Sigmoid colon (tissue), 7 donors: ENCODE results near the gene KLHL29. TPM values are rescaled to one million over a fixed set of nuclear protein-coding genes. Genes with fewer than 3 reads are reported as not detected.

Experiments
- DNase-seq: peaks from one replicate; pipeline ENCODE4 v3.0.0-alpha.2; 2019
- H3K27ac ChIP-seq, 4 donors: fragments of 200-600 bp; sonication (generic); one replicate each; pipeline ENCODE4 v1.5.1; 2016 to 2019; ENCODE audit warnings: mild to moderate bottlenecking in 1 of 4
- H3K27me3 ChIP-seq, 3 donors: fragments of 200-600 bp; sonication (generic); one replicate each; pipeline ENCODE4 v1.5.1; 2019; ENCODE audit warnings: mild to moderate bottlenecking in 1 of 3
- H3K36me3 ChIP-seq, 4 donors: fragments of 200-600 bp; sonication (generic); one replicate each; pipeline ENCODE4 v1.5.1; 2016 to 2019
- H3K4me1 ChIP-seq, 4 donors: fragments of 200-600 bp; sonication (generic); one replicate each; pipeline ENCODE4 v1.5.1; 2017 to 2019
- H3K4me3 ChIP-seq, 4 donors: fragments of 200-600 bp; sonication (generic); one replicate each; pipeline ENCODE4 v1.5.1; 2017 to 2019; ENCODE audit warnings: mild to moderate bottlenecking in 2 of 4, moderate library complexity in 1 of 4
- H3K9me3 ChIP-seq, 4 donors: fragments of 200-600 bp in 3 of 4; sonication (generic) in 3 of 4; one replicate each; pipeline versions ENCODE4 v1.5.1 to v1.6.1; 2013 to 2019
- CTCF ChIP-seq, 4 experiments: fragments of 450-650 bp in 3 of 4; fragments of 200-600 bp in 1 of 4; IDR thresholded peaks; one replicate each; pipeline ENCODE4 v1.5.1; 2016 to 2019; ENCODE audit warnings: antibody characterized with exemption in 4 of 4, mild to moderate bottlenecking in 3 of 4, moderate library complexity in 2 of 4
- EP300 ChIP-seq, 4 donors: sonication (generic); formaldehyde crosslinking; IDR thresholded peaks; one replicate each; pipeline ENCODE4 v1.6.1; 2017; ENCODE audit warnings: antibody characterized with exemption in 4 of 4
- POLR2A ChIP-seq, 2 donors: fragments of 450-650 bp; IDR thresholded peaks; one replicate each; pipeline ENCODE4 v1.6.1; 2016; ENCODE audit warnings: antibody characterized with exemption in 2 of 2, mild to moderate bottlenecking in 2 of 2, moderate library complexity in 2 of 2
- POLR2AphosphoS5 ChIP-seq, 4 donors: sonication (generic); formaldehyde crosslinking; IDR thresholded peaks; one replicate each; pipeline ENCODE4 v1.6.1; 2017; ENCODE audit warnings: antibody characterized with exemption in 4 of 4
- WGBS, 2 donors: extraction: QIAGEN DNeasy Blood & Tissue Kit; methylation state at CpG; one replicate each; pipeline ENCODE4 v1.1.7; 2013; 5-methylcytosine and 5-hydroxymethylcytosine counted together
- intact Hi-C: fragments of 100-400 bp; cut with DNase I; formaldehyde crosslinking; loops from one replicate; pipeline ENCODE4 v1.15.1; 2023
- polyA plus RNA-seq, 3 donors: library from polyadenylated mRNA; stranded (reverse); fragments of 200-250 nt; gene quantifications; one replicate each; pipeline ENCODE4 v1.2.3, GENCODE V29; 2013
- total RNA-seq, 4 donors: library from RNA; depleted of rRNA; stranded (reverse); fragments of >200 nt; gene quantifications; one replicate each; pipeline ENCODE4 v1.1.0, GENCODE V29; 2016
- donor health status: healthy with polysubstance abuse.
- donor health status: Bipolar disorder and iron deficiency.
- donor health status: healthy.

KLHL29 gene
- total and polyA plus RNA-seq, 7 donors = 0.46 to 25.5 (median 6.3) TPM

DNA sequence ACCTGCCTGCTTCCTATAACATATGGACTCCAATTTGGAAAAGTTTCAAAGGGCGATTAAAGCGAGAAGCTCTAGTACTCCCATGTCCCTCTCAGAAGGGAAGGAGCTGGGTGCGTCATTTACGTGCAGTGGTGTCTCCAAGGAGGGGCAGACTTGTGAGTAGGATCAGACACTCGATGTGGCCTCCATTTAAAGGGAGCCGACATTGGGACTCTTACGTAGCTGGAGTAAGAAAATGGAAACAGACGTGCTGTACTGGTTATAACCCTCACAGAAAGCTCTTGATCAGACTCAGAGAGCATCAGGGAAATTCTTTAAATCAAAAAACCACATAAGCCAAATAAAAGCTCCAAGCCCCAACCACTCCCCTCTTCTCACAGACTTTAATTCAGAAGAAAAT lies 198.5 kb downstream of the KLHL29 start:
- peaks cover 0 to 35% (median 28%) of the 10 kb centered on the region in 4 donors for H3K4me1 ChIP-seq
- H3K9me3 ChIP-seq = no peaks in the 10 kb centered on the region
- H3K36me3 ChIP-seq = no peaks in the 10 kb centered on the region
- no peaks in the 10 kb centered on the region for H3K27me3 ChIP-seq
- WGBS, 2 donors = 92 to 94% methylated on average over 8 of the region's 8 CpGs
- no peak for TF ChIP-seq POLR2A (IDR thresholded peaks at IDR 0.05)
- TF ChIP-seq POLR2AphosphoS5 (IDR thresholded peaks at IDR 0.05) = no peak
- no peak for TF ChIP-seq CTCF (IDR thresholded peaks at IDR 0.05)
- TF ChIP-seq EP300 (IDR thresholded peaks at IDR 0.05) = no peak
- intact Hi-C loops = no loop called here
- peak overlapping the region; percentile 77 to 90 (median 84) for H3K27ac ChIP-seq
- no peak overlapping the region for H3K4me3 ChIP-seq
- DNase-seq = no peak

DNA sequence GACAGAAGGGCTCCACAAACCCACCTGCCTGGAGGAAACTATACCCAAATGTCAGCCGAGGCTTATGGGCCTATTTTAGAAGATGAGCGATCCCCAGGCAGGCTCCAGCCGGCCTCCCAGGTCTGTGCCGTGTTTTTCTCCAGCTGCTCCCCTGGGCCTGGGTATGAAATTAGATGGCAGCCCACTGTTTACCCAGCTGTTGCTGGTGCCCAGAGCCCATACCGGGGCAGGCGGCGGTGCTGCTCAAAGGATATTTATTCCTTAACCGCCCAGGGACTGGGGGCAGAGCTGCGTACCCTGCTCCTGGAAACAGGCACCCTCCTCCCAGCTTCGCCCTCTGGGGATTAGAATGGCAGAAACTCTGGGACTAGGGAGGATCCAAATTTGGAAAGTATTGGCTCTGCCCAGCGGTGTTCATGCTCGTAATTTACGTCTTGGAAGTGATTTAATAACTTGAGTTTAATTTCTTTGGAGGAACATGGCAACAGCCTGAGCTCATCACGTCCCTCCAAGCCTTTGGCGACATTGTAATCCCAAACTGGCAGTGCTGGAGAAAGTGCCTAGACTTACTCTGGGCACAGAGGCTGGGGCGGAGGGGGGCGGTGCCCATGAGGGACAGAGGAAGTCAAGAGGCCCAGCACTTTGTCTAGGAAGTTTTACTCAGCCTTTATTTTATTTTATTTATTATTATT lies 199.2 kb downstream of the KLHL29 start:
- intact Hi-C loops = no loop called here
- peak; percentile 85 for DNase-seq
- peak overlapping the region; percentile 77 to 90 (median 84) for H3K27ac ChIP-seq

DNA sequence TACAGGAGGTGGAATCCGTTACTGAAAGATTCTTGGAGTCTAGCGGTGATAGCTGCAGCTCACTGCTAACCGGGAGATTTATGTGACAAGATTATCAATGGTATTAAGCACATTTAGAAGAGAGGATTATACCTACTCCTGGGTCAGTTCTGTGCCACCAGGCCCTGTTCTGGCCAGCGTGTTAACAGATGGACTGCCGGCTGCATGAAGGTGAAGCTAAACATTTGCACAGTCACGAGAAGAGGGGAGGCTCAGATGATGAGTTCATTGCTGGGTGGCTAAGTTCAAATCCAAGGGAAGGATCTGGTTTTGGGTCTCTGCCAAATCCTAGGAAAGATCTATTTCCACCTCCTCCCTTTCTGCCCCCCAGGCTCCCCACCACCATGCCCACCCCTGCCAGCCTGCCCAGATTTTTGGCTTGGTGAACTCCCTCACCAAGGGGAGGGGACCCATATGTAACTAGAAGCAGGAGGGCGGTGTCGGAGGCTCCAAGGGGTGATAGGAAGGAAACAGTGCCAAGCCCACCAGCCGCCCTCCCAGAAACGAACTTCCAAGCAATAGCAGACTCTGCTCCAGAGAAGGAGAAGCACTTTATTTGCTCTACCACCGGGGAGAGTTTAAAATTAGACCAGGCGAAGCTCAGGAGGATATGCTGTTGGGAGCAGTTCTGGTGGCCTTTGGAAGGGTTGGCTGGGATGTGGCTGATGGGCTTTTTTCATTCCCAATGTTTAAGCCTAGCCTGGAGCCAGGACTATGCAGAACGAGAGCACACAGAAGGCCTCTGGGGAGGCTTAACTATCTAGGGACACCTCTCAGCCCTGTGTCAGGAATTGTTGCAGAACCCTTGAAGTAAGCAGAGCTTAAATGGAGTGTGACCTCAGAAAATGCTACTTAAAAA lies 200.5 kb downstream of the KLHL29 start:
- Histone ChIP-seq H3K36me3 (no peaks in the 10 kb centered on the region), H3K4me3 (no peak overlapping the region), H3K27me3 (no peaks in the 10 kb centered on the region), H3K4me1 (peaks cover 0 to 55% (median 48%) of the 10 kb centered on the region in 4 donors), H3K9me3 (no peaks in the 10 kb centered on the region), H3K27ac (peak overlapping the region; percentile 77 to 90 (median 84))
- intact Hi-C loops = no loop called here
- DNase-seq = no peak
- 87 to 88% methylated on average over 13 of the region's 13 CpGs for WGBS, 2 donors
- TF ChIP-seq POLR2A (IDR thresholded peaks at IDR 0.05) (no peak), POLR2AphosphoS5 (IDR thresholded peaks at IDR 0.05) (no peak), CTCF (IDR thresholded peaks at IDR 0.05) (no peak), EP300 (IDR thresholded peaks at IDR 0.05) (no peak)

More for the DNA sequence above, 199.2 kb downstream of the KLHL29 start:
- WGBS, 2 donors = 88 to 93% methylated on average over 17 of the region's 17 CpGs
- H3K4me3 ChIP-seq = no peak overlapping the region
- peaks cover 0 to 42% (median 35%) of the 10 kb centered on the region in 4 donors for H3K4me1 ChIP-seq
- no peaks in the 10 kb centered on the region for H3K9me3 ChIP-seq
- no peaks in the 10 kb centered on the region for H3K27me3 ChIP-seq
- H3K36me3 ChIP-seq = no peaks in the 10 kb centered on the region
- no peak for TF ChIP-seq POLR2A (IDR thresholded peaks at IDR 0.05)
- TF ChIP-seq EP300 (IDR thresholded peaks at IDR 0.05) = peak in 2 of 4 donors; percentile 46 to 67
- peak; percentile 12 to 68 (median 40) for TF ChIP-seq POLR2AphosphoS5 (IDR thresholded peaks at IDR 0.05)

DNA sequence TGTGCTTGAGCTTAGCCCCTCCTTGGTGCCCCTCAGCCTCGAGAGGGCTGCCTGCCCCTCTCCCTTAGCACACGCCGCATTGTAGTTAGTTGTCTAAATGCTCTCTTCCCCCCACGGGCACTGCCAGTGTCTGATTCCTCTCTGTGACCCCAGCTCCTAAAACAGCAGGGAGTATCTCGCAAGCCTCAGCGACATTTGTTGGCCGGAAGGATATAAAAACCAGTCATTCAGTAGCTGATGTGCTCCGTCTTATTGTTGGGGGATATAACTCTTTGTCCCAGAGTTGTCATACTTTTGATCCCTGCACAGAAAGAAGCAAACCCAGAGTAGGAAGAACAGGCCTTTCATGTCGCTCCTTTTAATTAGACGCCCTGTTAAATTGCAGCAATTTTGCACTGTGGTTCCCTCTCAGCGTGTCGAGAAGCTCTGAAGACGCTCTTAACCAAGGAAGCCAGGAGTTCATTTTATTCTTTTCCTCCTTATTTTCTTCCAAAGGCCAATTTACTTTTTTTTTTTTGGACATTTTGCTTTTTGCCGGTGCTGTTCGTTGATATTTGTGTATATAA lies 201.8 kb downstream of the KLHL29 start:
- TF ChIP-seq POLR2AphosphoS5 (IDR thresholded peaks at IDR 0.05) (no peak), CTCF (IDR thresholded peaks at IDR 0.05) (no peak), POLR2A (IDR thresholded peaks at IDR 0.05) (no peak), EP300 (IDR thresholded peaks at IDR 0.05) (no peak)
- no peaks in the 10 kb centered on the region for H3K36me3 ChIP-seq
- peak; percentile 43 for DNase-seq
- intact Hi-C loops = no loop called here
- no peaks in the 10 kb centered on the region for H3K27me3 ChIP-seq
- H3K9me3 ChIP-seq = no peaks in the 10 kb centered on the region
- H3K27ac ChIP-seq = peak overlapping the region in 3 of 4 donors; percentile 81 to 90 (median 88)
- H3K4me3 ChIP-seq = no peak overlapping the region
- H3K4me1 ChIP-seq = peaks cover 0 to 67% (median 56%) of the 10 kb centered on the region in 4 donors
- WGBS, 2 donors = 86 to 91% methylated on average over 15 of the region's 15 CpGs
